Smooth muscle cell (in vitro differentiated cells): ENCODE results near the gene STK32B. TPM values are rescaled to one million over a fixed set of nuclear protein-coding genes. Genes with fewer than 3 reads are reported as not detected.

ENCODE experiments used
- DNase-seq: peaks from one replicate; lab custom pipeline; 2025; ENCODE audit not compliant: unreplicated experiment; lab: John Stamatoyannopoulos, UW
- H2AFZ ChIP-seq: fragments of 200-600 bp; sonication (generic); 2 replicates; pipeline ENCODE4 v1.6.0; 2016; ENCODE audit warnings: antibody characterized with exemption, low read depth, mild to moderate bottlenecking
- H3F3A ChIP-seq: fragments of 200-600 bp; sonication (generic); 2 replicates; pipeline ENCODE4 v1.6.0; 2017; ENCODE audit warnings: antibody characterized with exemption, low read depth
- H3K27ac ChIP-seq: fragments of 200-600 bp; sonication (generic); 2 replicates; pipeline ENCODE4 v1.5.1; 2016; ENCODE audit warnings: low read depth, mild to moderate bottlenecking
- H3K27me3 ChIP-seq: fragments of 200-600 bp; sonication (generic); 2 replicates; pipeline ENCODE4 v1.6.1; 2016; ENCODE audit warnings: low read depth, mild to moderate bottlenecking
- H3K36me3 ChIP-seq: fragments of 200-600 bp; sonication (generic); 2 replicates; pipeline ENCODE4 v1.5.1; 2016; ENCODE audit warnings: low read depth
- H3K4me1 ChIP-seq: fragments of 200-600 bp; sonication (generic); 2 replicates; pipeline ENCODE4 v1.5.1; 2016; ENCODE audit warnings: low read depth
- H3K4me2 ChIP-seq: fragments of 200-600 bp; sonication (generic); 2 replicates; pipeline ENCODE4 v1.6.0; 2016; ENCODE audit warnings: mild to moderate bottlenecking
- H3K4me3 ChIP-seq: fragments of 200-600 bp; sonication (generic); 2 replicates; pipeline ENCODE4 v1.5.1; 2016; ENCODE audit warnings: mild to moderate bottlenecking
- H3K79me2 ChIP-seq: fragments of 200-600 bp; sonication (generic); 2 replicates; pipeline ENCODE4 v1.6.0; 2016; ENCODE audit warnings: low read depth, mild to moderate bottlenecking
- H3K9ac ChIP-seq: fragments of 200-600 bp; sonication (generic); 2 replicates; pipeline ENCODE4 v1.6.0; 2016; ENCODE audit warnings: low read depth
- H3K9me3 ChIP-seq: fragments of 200-600 bp; sonication (generic); replicated peaks from 2 replicates; pipeline ENCODE4 v1.5.1; 2016; ENCODE audit warnings: low read depth
- H4K20me1 ChIP-seq: fragments of 200-600 bp; sonication (generic); 2 replicates; pipeline ENCODE4 v1.6.0; 2016; ENCODE audit warnings: low read depth
- CTCF ChIP-seq: fragments of 200-600 bp; sonication (generic); IDR thresholded peaks from 2 replicates; pipeline ENCODE4 v1.5.1; 2017; ENCODE audit warnings: borderline replicate concordance, mild to moderate bottlenecking, antibody characterized with exemption; ENCODE audit not compliant: insufficient read depth, poor library complexity, severe bottlenecking
- WGBS: methylation state at CpG from one replicate; pipeline ENCODE4 v1.1.7; 2016; ENCODE audit warnings: low lambda C conversion rate; 5-methylcytosine and 5-hydroxymethylcytosine counted together
- polyA plus RNA-seq: library from polyadenylated mRNA; unstranded; fragments of >200 nt; fragmentation: Nextera tagmentation; extraction: Ambion mirVana; gene quantifications from 2 replicates; pipeline ENCODE4 v1.2.1, GENCODE V29; 2016
- total RNA-seq: library from RNA; depleted of rRNA; stranded (reverse); fragments of >200 nt; gene quantifications from 2 replicates; pipeline ENCODE4 v1.2.3, GENCODE V29; 2014

STK32B gene
- total and polyA plus RNA-seq, 2 experiments from 2014 or later = 3.5 to 4.0 TPM

GRCh38 chr4:5199912-5200311 lies 148.6 kb downstream of the STK32B start:
- 72% methylated on average over 2 of the region's 2 CpGs for WGBS
- Histone ChIP-seq H3K27me3 (no peaks in the 10 kb centered on the region), H3K27ac (no peak overlapping the region), H3K9ac (no peak overlapping the region), H3K9me3 (no peaks in the 10 kb centered on the region), H3K36me3 (no peaks in the 10 kb centered on the region), H3K4me1 (peaks cover 1% of the 10 kb centered on the region), H3K4me2 (no peak overlapping the region), H3F3A (no peaks in the 10 kb centered on the region), H3K79me2 (no peaks in the 10 kb centered on the region), H2AFZ (no peak overlapping the region), H3K4me3 (no peak overlapping the region), H4K20me1 (no peaks in the 10 kb centered on the region)
- TF ChIP-seq CTCF = no peak
- no peak for DNase-seq

DNA sequence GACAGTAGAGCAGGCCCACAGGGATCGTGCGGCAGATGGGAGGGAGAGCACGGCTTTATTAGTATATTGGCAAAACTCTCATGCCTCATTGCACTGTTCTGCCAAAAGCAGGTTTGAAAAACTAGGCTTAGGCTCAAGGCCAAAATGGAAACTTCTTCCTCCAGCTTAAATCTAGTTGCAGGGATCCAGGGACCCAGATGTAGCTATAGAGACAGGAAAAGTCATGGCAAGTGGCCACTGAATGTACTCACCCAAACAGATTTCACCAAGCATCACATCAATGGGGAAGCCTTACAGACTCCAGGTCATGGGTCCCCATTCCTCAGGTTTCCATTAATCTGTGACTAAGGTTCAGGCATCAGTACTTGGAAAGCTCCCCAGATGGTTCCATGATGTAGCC lies 149.2 kb downstream of the STK32B start:
- no peaks in the 10 kb centered on the region for H4K20me1 ChIP-seq
- no peak for DNase-seq
- no peak for TF ChIP-seq CTCF

DNA sequence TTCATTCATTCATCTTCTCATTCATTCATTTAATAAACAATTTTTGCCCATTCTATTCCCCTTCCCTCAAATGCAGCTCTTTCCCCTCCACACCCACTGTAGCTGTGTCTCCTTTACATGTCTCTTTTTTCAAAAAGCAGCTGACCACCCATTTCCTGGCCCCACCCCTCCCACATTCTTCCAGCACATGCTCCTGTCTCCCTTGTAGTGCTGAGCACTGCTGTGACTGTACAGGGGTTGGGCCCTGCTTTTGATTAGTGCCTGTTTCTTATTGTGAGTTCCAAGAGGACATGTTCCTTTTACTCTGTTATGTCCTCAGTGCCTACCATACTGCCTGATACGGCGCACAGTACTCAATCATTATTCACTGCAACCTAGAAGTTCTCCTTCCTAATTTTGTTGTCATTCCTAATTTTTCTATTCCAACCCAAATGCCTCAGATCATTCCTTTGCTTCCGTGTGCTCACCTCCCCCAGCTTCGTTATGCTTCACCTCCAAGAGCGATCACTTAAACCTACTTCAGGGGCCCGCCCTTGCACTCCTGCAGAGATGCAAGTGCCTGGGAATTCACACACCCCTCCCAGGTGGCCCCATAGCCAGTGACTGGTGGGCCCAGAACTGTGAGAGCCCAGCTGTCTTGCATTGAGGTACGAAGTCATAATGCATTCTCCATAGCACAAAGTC lies 152.2 kb downstream of the STK32B start:
- H3K36me3 ChIP-seq = no peaks in the 10 kb centered on the region
- no peak overlapping the region for H3K27ac ChIP-seq
- no peak overlapping the region for H3K9ac ChIP-seq
- no peak overlapping the region for H3K4me3 ChIP-seq
- WGBS = 81% methylated on average over 7 of the region's 7 CpGs
- H3F3A ChIP-seq = no peaks in the 10 kb centered on the region
- H3K9me3 ChIP-seq = no peaks in the 10 kb centered on the region
- H4K20me1 ChIP-seq = no peaks in the 10 kb centered on the region
- H2AFZ ChIP-seq = no peak overlapping the region
- no peaks in the 10 kb centered on the region for H3K27me3 ChIP-seq
- H3K4me2 ChIP-seq = no peak overlapping the region
- H3K4me1 ChIP-seq = peaks cover 8% of the 10 kb centered on the region
- TF ChIP-seq CTCF = no peak
- no peaks in the 10 kb centered on the region for H3K79me2 ChIP-seq
- no peak for DNase-seq

More for the DNA sequence above, 149.2 kb downstream of the STK32B start:
- WGBS = 95% methylated on average over 3 of the region's 3 CpGs
- H3K27ac ChIP-seq = no peak overlapping the region
- H3K79me2 ChIP-seq = no peaks in the 10 kb centered on the region
- H3K4me1 ChIP-seq = peaks cover 3% of the 10 kb centered on the region
- H3K27me3 ChIP-seq = no peaks in the 10 kb centered on the region
- no peak overlapping the region for H3K9ac ChIP-seq
- no peaks in the 10 kb centered on the region for H3K36me3 ChIP-seq
- H3K4me3 ChIP-seq = no peak overlapping the region
- H2AFZ ChIP-seq = no peak overlapping the region
- H3K4me2 ChIP-seq = no peak overlapping the region
- H3F3A ChIP-seq = no peaks in the 10 kb centered on the region
- no peaks in the 10 kb centered on the region for H3K9me3 ChIP-seq

GRCh38 chr4:5203993-5204310 lies 152.7 kb downstream of the STK32B start:
- no peak for DNase-seq

More at GRCh38 chr4:5203993-5204310, 152.7 kb downstream of the STK32B start:
- no peak for TF ChIP-seq CTCF
- Histone ChIP-seq H3K4me1 (peaks cover 8% of the 10 kb centered on the region), H3K79me2 (no peaks in the 10 kb centered on the region), H3F3A (no peaks in the 10 kb centered on the region), H3K4me3 (no peak overlapping the region), H3K9me3 (no peaks in the 10 kb centered on the region), H2AFZ (no peak overlapping the region), H3K9ac (no peak overlapping the region), H3K27ac (no peak overlapping the region), H3K27me3 (no peaks in the 10 kb centered on the region), H4K20me1 (no peaks in the 10 kb centered on the region), H3K4me2 (no peak overlapping the region), H3K36me3 (no peaks in the 10 kb centered on the region)
- 68% methylated on average over 3 of the region's 3 CpGs for WGBS
